Tibial artery (tissue), 4 donors: ENCODE data around the gene TGM6.
"Not testable (repeated sequence)": the region's sequence is repeated elsewhere in the genome, so short reads cannot be mapped to it uniquely, and the experiment has no call there.

ENCODE experiments used
- DNase-seq, 2 donors: peaks; one replicate each; pipeline ENCODE4 v3.0.0-alpha.2; 2019
- H3K27ac ChIP-seq, 2 donors: fragments of 200-600 bp; sonication (generic) in 1 of 2; 1 replicate in 1 of 2; 2 replicates in 1 of 2; pipeline ENCODE4 v1.5.1; 2018 to 2019; ENCODE audit warnings: mild to moderate bottlenecking in 1 of 2
- H3K27me3 ChIP-seq, 2 donors: fragments of 200-600 bp; sonication (generic) in 1 of 2; one replicate each; pipeline versions ENCODE4 v1.5.1 to v1.6.0; 2016 to 2019
- H3K36me3 ChIP-seq, 3 donors: fragments of 200-600 bp; sonication (generic) in 2 of 3; one replicate each; pipeline ENCODE4 v1.5.1; 2016 to 2019; ENCODE audit warnings: mild to moderate bottlenecking in 2 of 3
- H3K4me1 ChIP-seq, 4 donors: fragments of 200-600 bp; sonication (generic) in 2 of 4; 1 replicate in 3 of 4; 2 replicates in 1 of 4; pipeline ENCODE4 v1.5.1; 2016 to 2019
- H3K4me3 ChIP-seq, 2 donors: fragments of 200-600 bp; sonication (generic) in 1 of 2; 1 replicate in 1 of 2; 2 replicates in 1 of 2; pipeline ENCODE4 v1.5.1; 2018 to 2019; ENCODE audit warnings: mild to moderate bottlenecking in 2 of 2
- H3K9me3 ChIP-seq, 3 donors: fragments of 200-600 bp; sonication (generic) in 1 of 3; one replicate each; pipeline ENCODE4 v1.5.1; 2016 to 2019
- CTCF ChIP-seq, 2 experiments: fragments of 200-600 bp in 1 of 2; fragments of 450-650 bp in 1 of 2; IDR thresholded peaks; one replicate each; pipeline ENCODE4 v1.5.1; 2017 to 2019; ENCODE audit warnings: antibody characterized with exemption in 2 of 2, mild to moderate bottlenecking in 1 of 2, moderate library complexity in 1 of 2
- intact Hi-C: fragments of 100-400 bp; cut with DNase I; formaldehyde crosslinking; loops from one replicate; pipeline ENCODE4 v1.15.0; 2023; ENCODE audit warnings: low total_unique reads

Gene TGM6

GRCh38 chr20:2402271-2402980 is 21.7 kb downstream of the TGM6 start:
- no peak for TF ChIP-seq CTCF (IDR thresholded peaks at IDR 0.05)
- Histone ChIP-seq H3K27me3 (no peaks in the 10 kb centered on the region), H3K9me3 (peaks cover 0 to 20% (median 15%) of the 10 kb centered on the region in 3 donors), H3K36me3 (no peaks in the 10 kb centered on the region), H3K27ac (no peak overlapping the region), H3K4me1 (no peaks in the 10 kb centered on the region), H3K4me3 (no peak overlapping the region)
- intact Hi-C loops, result no loop called here
- no peak for DNase-seq

GRCh38 chr20:2403291-2404052 is 22.8 kb downstream of the TGM6 start:
- DNase-seq, result no peak
- no peaks in the 10 kb centered on the region for H3K36me3 ChIP-seq
- H3K9me3 ChIP-seq, result peaks cover 0 to 20% (median 10%) of the 10 kb centered on the region in 3 donors
- H3K27me3 ChIP-seq, result no peaks in the 10 kb centered on the region
- H3K27ac ChIP-seq, result no peak overlapping the region
- TF ChIP-seq CTCF (IDR thresholded peaks at IDR 0.05), result no peak
- H3K4me3 ChIP-seq, result no peak overlapping the region
- H3K4me1 ChIP-seq, result no peaks in the 10 kb centered on the region
- intact Hi-C loops, result no loop called here

- H3K4me3 ChIP-seq, result no peak overlapping the region
- no peaks in the 10 kb centered on the region for H3K36me3 ChIP-seq
- peaks cover 0 to 20% (median 7%) of the 10 kb centered on the region in 3 donors for H3K9me3 ChIP-seq
- H3K4me1 ChIP-seq, result no peaks in the 10 kb centered on the region
- H3K27ac ChIP-seq, result no peak overlapping the region
- no peak for TF ChIP-seq CTCF (IDR thresholded peaks at IDR 0.05)
- no peaks in the 10 kb centered on the region for H3K27me3 ChIP-seq
- DNase-seq, result no peak
- intact Hi-C loops, result no loop called here
These were observed 25.0 kb downstream of the TGM6 start for GRCh38 chr20:2405693-2406065.

GRCh38 chr20:2407355-2407754 is 26.7 kb downstream of the TGM6 start:
- H3K4me3 ChIP-seq, DNase-seq, H3K27ac ChIP-seq, H3K27me3 ChIP-seq, H3K36me3 ChIP-seq, H3K4me1 ChIP-seq, intact Hi-C loops: not testable (repeated sequence)
- H3K9me3 ChIP-seq, result peaks cover 0 to 20% (median 7%) of the 10 kb centered on the region in 3 donors

- H3K27me3 ChIP-seq, result no peaks in the 10 kb centered on the region
- DNase-seq, result no peak
- H3K9me3 ChIP-seq, result peaks cover 0 to 20% (median 7%) of the 10 kb centered on the region in 3 donors
- H3K27ac ChIP-seq, result no peak overlapping the region
- H3K4me1 ChIP-seq, result no peaks in the 10 kb centered on the region
- no peak overlapping the region for H3K4me3 ChIP-seq
- no peaks in the 10 kb centered on the region for H3K36me3 ChIP-seq
- no peak for TF ChIP-seq CTCF (IDR thresholded peaks at IDR 0.05)
- intact Hi-C loops, result no loop called here
These were observed 27.4 kb downstream of the TGM6 start for GRCh38 chr20:2408111-2408510.

- TF ChIP-seq CTCF (IDR thresholded peaks at IDR 0.05), result no peak
- no peaks in the 10 kb centered on the region for H3K4me1 ChIP-seq
- intact Hi-C loops, result no loop called here
- H3K36me3 ChIP-seq, result no peaks in the 10 kb centered on the region
- no peaks in the 10 kb centered on the region for H3K27me3 ChIP-seq
- no peak overlapping the region for H3K27ac ChIP-seq
- no peaks in the 10 kb centered on the region for H3K9me3 ChIP-seq
- H3K4me3 ChIP-seq, result no peak overlapping the region
- no peak for DNase-seq
These were observed 36.0 kb downstream of the TGM6 start for GRCh38 chr20:2416541-2417212.
